HG02798 (cell line): ENCODE results near the gene PLGRKT.
"Not testable (repeated sequence)": the region's sequence is repeated elsewhere in the genome, so short reads cannot be mapped to it uniquely, and the experiment has no call there.

Experiments
- ATAC-seq: cut with Tn5 transposase; IDR thresholded peaks from one replicate; pipeline ENCODE4 v1.9.1; 2021; ENCODE audit warnings: mild to moderate bottlenecking; ENCODE audit not compliant: unreplicated experiment, poor library complexity

PLGRKT gene

DNA sequence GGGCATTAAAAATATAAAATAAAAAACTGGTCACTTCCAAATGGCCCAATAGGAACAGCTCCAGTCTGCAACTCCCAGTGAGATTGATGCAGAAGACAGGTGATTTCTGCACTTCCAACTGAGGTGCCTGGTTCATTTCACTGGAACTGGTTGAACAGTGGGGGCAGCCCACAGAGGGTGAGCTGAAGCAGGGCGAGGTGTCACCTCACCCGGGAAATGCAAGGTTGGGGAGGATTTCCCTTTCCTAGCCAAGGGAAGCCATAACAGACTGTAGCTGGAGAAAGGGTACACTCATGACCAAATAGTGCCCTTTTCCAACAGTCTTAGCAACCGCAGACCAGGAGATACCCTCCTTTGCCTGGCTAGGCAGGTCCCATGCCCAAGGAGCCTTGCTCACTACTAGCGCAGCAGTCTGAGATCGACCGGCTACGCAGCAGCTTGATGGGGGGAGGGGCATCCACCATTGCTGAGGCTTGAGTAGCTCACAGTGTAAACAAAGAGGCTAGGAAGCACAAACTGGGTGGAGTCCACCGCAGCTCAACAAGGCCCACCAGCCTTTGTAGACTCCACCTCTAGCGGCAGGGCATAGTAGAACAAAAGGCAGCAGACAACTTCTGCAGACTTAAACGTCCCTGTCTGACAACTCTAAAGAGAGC, 110.7 kb downstream of the PLGRKT start:
- no peak for ATAC-seq

GRCh38 chr9:5326187-5326586, 111.5 kb downstream of the PLGRKT start:
- no peak for ATAC-seq

GRCh38 chr9:5321601-5322000, 116.1 kb downstream of the PLGRKT start:
- ATAC-seq, result not testable (repeated sequence)

- ATAC-seq, result no peak
Measured at GRCh38 chr9:5321058-5321457, 116.7 kb downstream of the PLGRKT start.

- ATAC-seq, result not testable (repeated sequence)
Measured at GRCh38 chr9:5316406-5316805, 121.3 kb downstream of the PLGRKT start.

DNA sequence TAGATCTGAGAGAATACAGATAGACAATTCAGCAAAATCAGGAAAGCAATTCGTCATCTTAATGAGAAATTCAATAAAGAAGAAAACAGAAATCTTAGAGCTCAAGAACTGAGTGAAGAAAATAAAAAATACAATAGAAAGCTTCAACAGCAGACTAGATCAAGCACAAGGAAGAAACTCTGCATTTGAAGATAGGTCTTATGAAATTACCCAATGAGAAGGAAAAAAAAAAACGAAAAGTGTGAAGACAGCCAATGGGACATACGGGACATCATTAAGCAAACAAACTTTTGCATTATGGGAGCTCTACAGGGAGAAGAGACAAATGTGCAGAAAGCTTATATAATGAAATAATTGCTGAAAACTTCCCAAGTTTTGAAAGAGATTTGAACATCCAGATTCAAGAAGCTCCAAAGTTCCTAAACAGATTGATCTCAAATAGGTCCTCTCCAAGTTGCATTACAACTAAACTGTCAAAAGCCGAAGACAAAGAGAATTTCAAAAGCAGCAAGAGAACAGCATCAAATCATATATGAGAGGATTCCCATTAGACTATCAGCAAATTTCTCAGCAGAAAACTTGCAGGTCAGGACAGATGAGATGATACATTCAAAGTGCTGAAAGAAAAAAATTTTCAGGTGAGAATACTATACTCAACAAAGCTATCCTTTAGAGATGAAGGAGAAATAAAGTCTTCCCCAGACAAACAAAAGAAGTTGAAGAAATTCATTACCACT, 122.4 kb downstream of the PLGRKT start:
- ATAC-seq, result no peak

DNA sequence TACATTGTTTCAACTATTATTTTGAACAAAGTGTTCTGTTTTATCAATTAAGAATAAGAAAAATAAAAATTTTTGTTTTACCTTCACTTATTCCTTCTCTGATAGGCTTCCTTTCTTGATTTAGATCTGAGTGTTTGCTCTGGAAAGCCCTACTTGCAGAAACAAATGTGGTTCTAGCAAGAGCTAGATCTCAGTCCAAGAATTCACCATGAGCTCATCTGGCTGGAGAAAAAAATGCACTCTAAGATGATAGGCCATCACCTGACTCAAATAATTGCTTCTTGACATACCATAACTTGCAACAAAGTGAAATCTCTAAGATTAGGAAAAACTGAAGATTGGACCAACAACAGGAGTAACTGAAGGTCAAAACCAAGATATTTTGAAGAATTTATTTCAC, 126.9 kb downstream of the PLGRKT start:
- ATAC-seq, result no peak
